Activated naive CD4-positive, alpha-beta T cell treated with anti-CD3 and anti-CD28 coated beads, Interleukin-2, amount 10 ng/mL, durations not matched to agents 5 hours and 36 hours (primary cell): Measurements from ENCODE around the gene MRPL50. TPM values are rescaled to one million over a fixed set of nuclear protein-coding genes. Genes with fewer than 3 reads are reported as not detected.

Source experiments
- total RNA-seq, 2 experiments: library from RNA; stranded (reverse); gene quantifications; one replicate each; pipeline ENCODE4 v1.2.3, GENCODE V29; 2021

The MRPL50 gene
- 10 to 100 TPM in 1 of 2 experiments, 1 to 10 TPM in 1; 9.9 to 10.9 TPM for total RNA-seq

GRCh38 chr9:101398068-101398929 lies at the start of gene MRPL50, which contains the start of gene ZNF189:
MRPL50 (minus strand) TSS chr9:101398618; CDS start chr9:101398592, 26 bp downstream.
ZNF189 (plus strand) TSS chr9:101398851; CDS start chr9:101399157, 306 bp downstream.

GRCh38 chr9:101435601-101436079 lies 37.2 kb upstream of the MRPL50 start, which contains the start of gene ALDOB:
ALDOB (minus strand) TSS chr9:101435774; CDS start chr9:101430887, 4,887 bp downstream.

GRCh38 chr9:101384873-101385536 lies 13.4 kb downstream of the MRPL50 start, which contains the start of gene BAAT:
BAAT (minus strand) TSS chr9:101385006; CDS start chr9:101371404, 13,602 bp downstream.

Other genes starting within 250 kb of the MRPL50 start
- gene BAAT, start 13.6 kb downstream of the MRPL50 start, total RNA-seq, result not detected
- 10 to 100 TPM; 12.8 to 13.4 TPM for gene ZNF189, start 233 bp upstream of the MRPL50 start, total RNA-seq
- not detected for gene ALDOB, start 37.2 kb upstream of the MRPL50 start, total RNA-seq
- 10 to 100 TPM; 46.7 to 46.8 TPM for gene RNF20, start 135.2 kb upstream of the MRPL50 start, total RNA-seq
- not detected for gene PPP3R2, start 196.4 kb upstream of the MRPL50 start, total RNA-seq